Measurements from ENCODE around the gene VSIG10.

The VSIG10 gene

GRCh38 chr12:118050972-118051910 is 52.6 kb downstream of the VSIG10 start:
- no peak overlapping the region; the same call in 1 of the 2 replicates for H3K4me3 ChIP-seq (ENCODE audit: low read depth, low read length)
- peaks cover 33% of the 10 kb centered on the region for H3K4me1 ChIP-seq (ENCODE audit: control insufficient read depth, insufficient read depth, low read length, unreplicated experiment)
- peaks cover 29% of the 10 kb centered on the region for H3K79me2 ChIP-seq (ENCODE audit: control insufficient read depth, insufficient read depth, low read length, unreplicated experiment)
- H2AFZ ChIP-seq (ENCODE audit: low read length, unreplicated experiment): no peak overlapping the region
- H3K27ac ChIP-seq (ENCODE audit: low read depth, low read length): peak overlapping the region; percentile 83
- H3K36me3 ChIP-seq (ENCODE audit: insufficient read depth, low read length): peaks cover 16% of the 10 kb centered on the region
- no peaks in the 10 kb centered on the region for H3K27me3 ChIP-seq (ENCODE audit: insufficient read depth, low read length)

GRCh38 chr12:118046430-118046829 is 57.4 kb downstream of the VSIG10 start:
- Histone ChIP-seq H3K36me3 (ENCODE audit: insufficient read depth, low read length) (peaks cover 37% of the 10 kb centered on the region), H3K79me2 (ENCODE audit: control insufficient read depth, insufficient read depth, low read length, unreplicated experiment) (peaks cover 13% of the 10 kb centered on the region), H3K4me3 (ENCODE audit: low read depth, low read length) (no peak overlapping the region)

GRCh38 chr12:118044577-118044976 is 59.2 kb downstream of the VSIG10 start:
- Histone ChIP-seq H3K27me3 (ENCODE audit: insufficient read depth, low read length) (no peaks in the 10 kb centered on the region), H3K27ac (ENCODE audit: low read depth, low read length) (no peak overlapping the region), H3K79me2 (ENCODE audit: control insufficient read depth, insufficient read depth, low read length, unreplicated experiment) (peaks cover 6% of the 10 kb centered on the region), H3K4me3 (ENCODE audit: low read depth, low read length) (no peak overlapping the region), H3K36me3 (ENCODE audit: insufficient read depth, low read length) (peaks cover 34% of the 10 kb centered on the region), H2AFZ (ENCODE audit: low read length, unreplicated experiment) (no peak overlapping the region), H3K4me1 (ENCODE audit: control insufficient read depth, insufficient read depth, low read length, unreplicated experiment) (no peaks in the 10 kb centered on the region)

More at GRCh38 chr12:118046430-118046829, 57.4 kb downstream of the VSIG10 start:
- Histone ChIP-seq H3K27me3 (ENCODE audit: insufficient read depth, low read length) (no peaks in the 10 kb centered on the region), H2AFZ (ENCODE audit: low read length, unreplicated experiment) (no peak overlapping the region), H3K4me1 (ENCODE audit: control insufficient read depth, insufficient read depth, low read length, unreplicated experiment) (peaks cover 5% of the 10 kb centered on the region), H3K27ac (ENCODE audit: low read depth, low read length) (no peak overlapping the region)

- Histone ChIP-seq H3K4me1 (ENCODE audit: control insufficient read depth, insufficient read depth, low read length, unreplicated experiment) (no peaks in the 10 kb centered on the region), H3K79me2 (ENCODE audit: control insufficient read depth, insufficient read depth, low read length, unreplicated experiment) (peaks cover 6% of the 10 kb centered on the region), H3K27me3 (ENCODE audit: insufficient read depth, low read length) (no peaks in the 10 kb centered on the region), H3K4me3 (ENCODE audit: low read depth, low read length) (no peak overlapping the region), H3K36me3 (ENCODE audit: insufficient read depth, low read length) (peaks cover 36% of the 10 kb centered on the region), H3K27ac (ENCODE audit: low read depth, low read length) (no peak overlapping the region), H2AFZ (ENCODE audit: low read length, unreplicated experiment) (no peak overlapping the region)
Observed at GRCh38 chr12:118044075-118044474, 59.7 kb downstream of the VSIG10 start.

- H3K27me3 ChIP-seq (ENCODE audit: insufficient read depth, low read length): no peaks in the 10 kb centered on the region
- H3K79me2 ChIP-seq (ENCODE audit: control insufficient read depth, insufficient read depth, low read length, unreplicated experiment): peaks cover 6% of the 10 kb centered on the region
- peaks cover 39% of the 10 kb centered on the region for H3K36me3 ChIP-seq (ENCODE audit: insufficient read depth, low read length)
- H3K27ac ChIP-seq (ENCODE audit: low read depth, low read length): no peak overlapping the region
- H3K4me3 ChIP-seq (ENCODE audit: low read depth, low read length): no peak overlapping the region
- H3K4me1 ChIP-seq (ENCODE audit: control insufficient read depth, insufficient read depth, low read length, unreplicated experiment): no peaks in the 10 kb centered on the region
- H2AFZ ChIP-seq (ENCODE audit: low read length, unreplicated experiment): no peak overlapping the region
Observed at GRCh38 chr12:118042091-118042490, 61.7 kb downstream of the VSIG10 start.

- H3K4me1 ChIP-seq (ENCODE audit: control insufficient read depth, insufficient read depth, low read length, unreplicated experiment): peaks cover 13% of the 10 kb centered on the region
- H3K36me3 ChIP-seq (ENCODE audit: insufficient read depth, low read length): peaks cover 36% of the 10 kb centered on the region
- H3K79me2 ChIP-seq (ENCODE audit: control insufficient read depth, insufficient read depth, low read length, unreplicated experiment): peaks cover 3% of the 10 kb centered on the region
- H3K4me3 ChIP-seq (ENCODE audit: low read depth, low read length): no peak overlapping the region
- H3K27ac ChIP-seq (ENCODE audit: low read depth, low read length): no peak overlapping the region
- H3K27me3 ChIP-seq (ENCODE audit: insufficient read depth, low read length): no peaks in the 10 kb centered on the region
- H2AFZ ChIP-seq (ENCODE audit: low read length, unreplicated experiment): no peak overlapping the region
Observed at GRCh38 chr12:118038137-118038536, 65.7 kb downstream of the VSIG10 start.

GRCh38 chr12:118036672-118037411 is 67.0 kb downstream of the VSIG10 start:
- peaks cover 29% of the 10 kb centered on the region for H3K36me3 ChIP-seq (ENCODE audit: insufficient read depth, low read length)

GRCh38 chr12:118035190-118036041 is 68.4 kb downstream of the VSIG10 start:
- H2AFZ ChIP-seq (ENCODE audit: low read length, unreplicated experiment): no peak overlapping the region
- no peaks in the 10 kb centered on the region for H3K79me2 ChIP-seq (ENCODE audit: control insufficient read depth, insufficient read depth, low read length, unreplicated experiment)
- no peaks in the 10 kb centered on the region for H3K27me3 ChIP-seq (ENCODE audit: insufficient read depth, low read length)
- H3K27ac ChIP-seq (ENCODE audit: low read depth, low read length): peak overlapping the region; percentile 13; the same call in 1 of the 2 replicates
- H3K4me3 ChIP-seq (ENCODE audit: low read depth, low read length): no peak overlapping the region
- H3K4me1 ChIP-seq (ENCODE audit: control insufficient read depth, insufficient read depth, low read length, unreplicated experiment): peaks cover 14% of the 10 kb centered on the region
- peaks cover 37% of the 10 kb centered on the region for H3K36me3 ChIP-seq (ENCODE audit: insufficient read depth, low read length)

More at GRCh38 chr12:118036672-118037411, 67.0 kb downstream of the VSIG10 start:
- Histone ChIP-seq H3K4me3 (ENCODE audit: low read depth, low read length) (no peak overlapping the region), H3K27ac (ENCODE audit: low read depth, low read length) (no peak overlapping the region), H3K27me3 (ENCODE audit: insufficient read depth, low read length) (no peaks in the 10 kb centered on the region), H3K4me1 (ENCODE audit: control insufficient read depth, insufficient read depth, low read length, unreplicated experiment) (peaks cover 14% of the 10 kb centered on the region), H3K79me2 (ENCODE audit: control insufficient read depth, insufficient read depth, low read length, unreplicated experiment) (peaks cover 3% of the 10 kb centered on the region), H2AFZ (ENCODE audit: low read length, unreplicated experiment) (no peak overlapping the region)

- Histone ChIP-seq H2AFZ (ENCODE audit: low read length, unreplicated experiment) (no peak overlapping the region), H3K79me2 (ENCODE audit: control insufficient read depth, insufficient read depth, low read length, unreplicated experiment) (no peaks in the 10 kb centered on the region), H3K27ac (ENCODE audit: low read depth, low read length) (peak overlapping the region; percentile 13; the same call in 1 of the 2 replicates), H3K4me3 (ENCODE audit: low read depth, low read length) (no peak overlapping the region), H3K4me1 (ENCODE audit: control insufficient read depth, insufficient read depth, low read length, unreplicated experiment) (peaks cover 14% of the 10 kb centered on the region), H3K36me3 (ENCODE audit: insufficient read depth, low read length) (peaks cover 42% of the 10 kb centered on the region), H3K27me3 (ENCODE audit: insufficient read depth, low read length) (no peaks in the 10 kb centered on the region)
Observed at GRCh38 chr12:118034429-118035189, 69.2 kb downstream of the VSIG10 start.
